ENCODE data around the gene CDA. TPM values are rescaled to one million over a fixed set of nuclear protein-coding genes. Genes with fewer than 3 reads are reported as not detected.

The CDA gene
- total and polyA plus RNA-seq, 2 of the 8 experiments (the other 6 are each of a cell fraction or from before 2014, with no cell fraction given), result 4.4 to 11.3 TPM

DNA sequence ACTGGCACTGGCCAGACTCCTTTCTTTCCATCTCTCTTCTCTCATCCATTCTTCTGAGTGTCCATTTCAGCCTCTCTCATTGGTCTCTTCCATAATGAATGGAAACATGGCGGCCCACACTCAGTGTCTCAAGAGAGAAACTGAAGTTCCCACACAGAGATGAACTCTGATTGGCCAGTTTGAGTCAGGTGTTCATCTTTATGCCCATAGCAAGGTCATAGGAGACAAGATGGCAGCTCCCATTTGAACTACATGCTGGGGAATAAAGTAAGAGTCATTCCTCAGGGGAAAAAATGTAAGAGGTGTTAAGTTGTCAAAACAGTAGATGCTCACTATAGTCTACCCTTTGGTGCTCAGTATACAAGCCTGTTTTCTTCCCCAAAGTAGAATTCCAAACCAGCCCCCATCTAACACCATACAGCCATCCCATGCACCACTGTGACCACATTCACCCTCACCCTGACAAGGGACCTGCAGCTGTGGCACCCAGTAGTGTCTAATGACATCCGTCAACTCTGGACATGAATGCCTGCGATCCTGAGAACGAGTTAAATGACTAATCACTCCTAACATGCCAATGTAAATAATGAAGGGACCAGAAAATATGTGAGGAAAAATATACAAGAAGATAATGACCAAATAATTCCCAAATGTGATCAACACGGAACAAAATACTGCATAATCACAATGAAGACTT is 12.4 kb downstream of the CDA start:
- H3K4ac ChIP-seq (replicated peaks; ENCODE audit: insufficient read length, low read depth, low read length), result no peak overlapping the region
- H3K18ac ChIP-seq (ENCODE audit: extremely low read depth, low read length), result no peak overlapping the region
- H2AFZ ChIP-seq (ENCODE audit: low read length), result no peak overlapping the region
- no peaks in the 10 kb centered on the region for H3K79me1 ChIP-seq (ENCODE audit: low read depth, low read length)
- no peak overlapping the region for H2BK15ac ChIP-seq (ENCODE audit: low read length)
- no peak overlapping the region for H3K9ac ChIP-seq (replicated peaks in 1 of 4; ENCODE audit: extremely low read depth in 1 of 4, low read depth in 3 of 4, low read length in 3 of 4)
- no peak overlapping the region for H2BK20ac ChIP-seq (ENCODE audit: low read length)
- H3K4me2 ChIP-seq (ENCODE audit: insufficient read depth in 1 of 2, low read depth in 2 of 2, low read length in 2 of 2), result no peak overlapping the region
- FAIRE-seq (no peak), DNase-seq (ENCODE audit: low read depth in 1 of 2, low spot score in 2 of 2) (no peak)
- no peak overlapping the region for H3K27ac ChIP-seq (ENCODE audit: low read depth, low read length)
- no peaks in the 10 kb centered on the region for H3K27me3 ChIP-seq (replicated peaks in 1 of 4; ENCODE audit: control insufficient read depth in 3 of 4, extremely low read depth in 1 of 4, insufficient read depth in 3 of 4, low read length in 3 of 4)
- no peaks in the 10 kb centered on the region for H3K4me1 ChIP-seq (replicated peaks in 1 of 4; ENCODE audit: control insufficient read depth in 3 of 4, insufficient read depth in 4 of 4, low read length in 3 of 4)
- no peaks in the 10 kb centered on the region for H3K36me3 ChIP-seq (ENCODE audit: control insufficient read depth in 2 of 4, insufficient read depth in 4 of 4, low read length in 3 of 4)
- no peaks in the 10 kb centered on the region for H3K9me3 ChIP-seq (ENCODE audit: insufficient read depth in 2 of 2, low read depth in 1 of 2, low read length in 1 of 2)
- no peaks in the 10 kb centered on the region for H3K79me2 ChIP-seq (ENCODE audit: control insufficient read depth in 1 of 2, insufficient read depth in 2 of 2, low read length in 2 of 2)
- no peak overlapping the region for H3K56ac ChIP-seq (replicated peaks; ENCODE audit: insufficient read length, low read depth, low read length)
- no peak overlapping the region for H3K4me3 ChIP-seq (ENCODE audit: extremely low read depth in 1 of 4, insufficient read depth in 2 of 4, low read depth in 3 of 4, low read length in 4 of 4)
- H4K20me1 ChIP-seq (replicated peaks in 1 of 2; ENCODE audit: control insufficient read depth in 1 of 2, insufficient read depth in 2 of 2, low read length in 2 of 2), result no peaks in the 10 kb centered on the region
- no peak overlapping the region for H3K14ac ChIP-seq (ENCODE audit: insufficient read length)
- ChIA-PET POLR2A (ENCODE audit: partially characterized antibody) (interaction anchor here (1.7 kb wide), 1 partner anchor 8 kb away, joined by 5 read pairs; no protein-coding TSS in a partner anchor), CTCF (ENCODE audit: partially characterized antibody) (interaction anchor here (1.0 to 1.3 kb wide), 2 partner anchors 13 to 31 kb away, joined by 4 to 5 read pairs; partner anchors contain the start of genes CDA and PINK1)
- H2AK5ac ChIP-seq (ENCODE audit: low read depth, low read length), result no peak overlapping the region
- WGBS, 2 experiments (ENCODE audit: extremely low coverage in 1 of 2, insufficient coverage in 1 of 2, insufficient read length in 1 of 2, insufficient replicate concordance in 2 of 2, low coverage in 1 of 2, low lambda C conversion rate in 2 of 2, missing lambda C conversion rate in 1 of 2), result 67% methylated on average over 5 of the region's 5 CpGs; no CpG with 5 or more reads in 1 of the 2 experiments
- no peak overlapping the region for H3K23ac ChIP-seq (ENCODE audit: insufficient read length)
- no peak overlapping the region for H2BK5ac ChIP-seq (ENCODE audit: low read depth, low read length)
- H2BK120ac ChIP-seq (replicated peaks; ENCODE audit: low read depth, low read length), result no peak overlapping the region
- H2BK12ac ChIP-seq (ENCODE audit: low read depth, low read length), result no peak overlapping the region
- H4K5ac ChIP-seq (ENCODE audit: insufficient read length, low read depth, low read length), result no peak overlapping the region
- no peak overlapping the region for H4K8ac ChIP-seq (ENCODE audit: extremely low read depth, insufficient read depth, low read length)
- no peaks in the 10 kb centered on the region; the same call in 1 of the 2 replicates for H3K23me2 ChIP-seq (ENCODE audit: low read depth, low read length)
- no peak overlapping the region for H4K91ac ChIP-seq (replicated peaks; ENCODE audit: insufficient read length, low read length)
- TF ChIP-seq, protein P1, sequence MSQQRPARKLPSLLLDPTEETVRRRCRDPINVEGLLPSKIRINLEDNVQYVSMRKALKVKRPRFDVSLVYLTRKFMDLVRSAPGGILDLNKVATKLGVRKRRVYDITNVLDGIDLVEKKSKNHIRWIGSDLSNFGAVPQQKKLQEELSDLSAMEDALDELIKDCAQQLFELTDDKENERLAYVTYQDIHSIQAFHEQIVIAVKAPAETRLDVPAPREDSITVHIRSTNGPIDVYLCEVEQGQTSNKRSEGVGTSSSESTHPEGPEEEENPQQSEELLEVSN (IDR thresholded peaks at IDR 0.05), result no peak
- no peak for TF ChIP-seq SRF (IDR thresholded peaks at IDR 0.05; ENCODE audit: low read depth, low read length)

All from H1 (cell line).